Measurements from ENCODE around the gene SLC38A3. TPM values are rescaled to one million over a fixed set of nuclear protein-coding genes. Genes with fewer than 3 reads are reported as not detected.

The SLC38A3 gene
- total and polyA plus RNA-seq, 11 donors = 1.0 to 14.8 (median 8.4) TPM

DNA sequence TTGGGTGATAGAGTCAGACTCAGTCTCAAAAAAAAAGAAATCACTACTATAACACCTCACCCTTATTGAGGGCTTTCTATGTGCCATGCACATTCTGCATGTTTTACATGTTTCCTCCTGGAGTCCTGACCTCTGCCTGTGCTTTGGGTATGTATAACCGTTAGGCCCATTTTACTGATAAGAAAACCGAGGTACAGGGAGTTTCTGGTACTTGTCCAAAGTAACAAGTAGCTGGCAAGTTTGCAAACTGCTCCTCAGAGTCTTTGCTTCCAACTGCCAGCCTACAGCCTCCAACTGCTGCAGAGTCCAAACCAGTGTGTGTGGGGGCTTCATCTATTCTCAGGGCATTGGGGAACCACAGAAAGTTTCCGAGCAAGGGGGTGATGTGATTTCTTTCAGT is 27.2 kb downstream of the SLC38A3 start:
- DNase-seq = no peak
- no peaks in the 10 kb centered on the region for H3K9me3 ChIP-seq
- no peak for ATAC-seq
- no peak overlapping the region for H3K27ac ChIP-seq
- H3K27me3 ChIP-seq = no peaks in the 10 kb centered on the region
- intact Hi-C loops (cut with DNase I) = no loop called here
- H3K4me1 ChIP-seq = peaks cover 0 to 55% (median 17%) of the 10 kb centered on the region in 12 donors
- TF ChIP-seq POLR2A (IDR thresholded peaks at IDR 0.05) = no peak
- TF ChIP-seq, protein P1, sequence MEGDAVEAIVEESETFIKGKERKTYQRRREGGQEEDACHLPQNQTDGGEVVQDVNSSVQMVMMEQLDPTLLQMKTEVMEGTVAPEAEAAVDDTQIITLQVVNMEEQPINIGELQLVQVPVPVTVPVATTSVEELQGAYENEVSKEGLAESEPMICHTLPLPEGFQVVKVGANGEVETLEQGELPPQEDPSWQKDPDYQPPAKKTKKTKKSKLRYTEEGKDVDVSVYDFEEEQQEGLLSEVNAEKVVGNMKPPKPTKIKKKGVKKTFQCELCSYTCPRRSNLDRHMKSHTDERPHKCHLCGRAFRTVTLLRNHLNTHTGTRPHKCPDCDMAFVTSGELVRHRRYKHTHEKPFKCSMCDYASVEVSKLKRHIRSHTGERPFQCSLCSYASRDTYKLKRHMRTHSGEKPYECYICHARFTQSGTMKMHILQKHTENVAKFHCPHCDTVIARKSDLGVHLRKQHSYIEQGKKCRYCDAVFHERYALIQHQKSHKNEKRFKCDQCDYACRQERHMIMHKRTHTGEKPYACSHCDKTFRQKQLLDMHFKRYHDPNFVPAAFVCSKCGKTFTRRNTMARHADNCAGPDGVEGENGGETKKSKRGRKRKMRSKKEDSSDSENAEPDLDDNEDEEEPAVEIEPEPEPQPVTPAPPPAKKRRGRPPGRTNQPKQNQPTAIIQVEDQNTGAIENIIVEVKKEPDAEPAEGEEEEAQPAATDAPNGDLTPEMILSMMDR (IDR thresholded peaks at IDR 0.05) = no peak
- no peak overlapping the region for H3K4me3 ChIP-seq
- H3K36me3 ChIP-seq = no peaks in the 10 kb centered on the region
- WGBS, 4 donors = 74 to 82% (median 77%) methylated on average over 3 of the region's 3 CpGs

DNA sequence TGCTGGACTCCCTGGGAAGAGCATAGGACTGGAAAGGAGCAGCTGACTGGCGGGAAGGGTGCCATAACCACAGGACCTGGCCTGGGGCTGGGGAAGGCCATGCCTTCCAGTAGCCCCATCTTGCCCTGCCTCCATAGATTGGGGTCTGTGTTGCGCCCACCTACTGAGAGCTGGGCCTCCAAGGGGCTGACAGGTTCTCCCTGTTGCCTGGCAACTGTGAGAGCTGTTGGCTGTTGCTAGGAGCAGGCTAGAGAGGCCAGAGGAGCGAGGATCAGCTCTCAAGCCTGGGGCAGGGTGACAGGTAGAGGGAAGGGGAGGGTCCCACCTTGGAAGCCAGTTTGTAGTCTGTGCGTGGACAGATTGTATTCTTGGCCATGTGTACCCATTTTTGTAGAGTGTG is 28.1 kb downstream of the SLC38A3 start:
- H3K4me3 ChIP-seq = no peak overlapping the region
- ATAC-seq = no peak
- no peaks in the 10 kb centered on the region for H3K36me3 ChIP-seq
- no peak for TF ChIP-seq POLR2A (IDR thresholded peaks at IDR 0.05)
- TF ChIP-seq, protein P1 (IDR thresholded peaks at IDR 0.05) = no peak
- no peaks in the 10 kb centered on the region for H3K9me3 ChIP-seq
- no peak for DNase-seq
- 81 to 95% (median 85%) methylated on average over 4 of the region's 4 CpGs for WGBS, 4 donors
- H3K27me3 ChIP-seq = no peaks in the 10 kb centered on the region
- intact Hi-C loops (cut with DNase I) = no loop called here
- H3K4me1 ChIP-seq = peaks cover 0 to 50% (median 13%) of the 10 kb centered on the region in 12 donors
- no peak overlapping the region for H3K27ac ChIP-seq

DNA sequence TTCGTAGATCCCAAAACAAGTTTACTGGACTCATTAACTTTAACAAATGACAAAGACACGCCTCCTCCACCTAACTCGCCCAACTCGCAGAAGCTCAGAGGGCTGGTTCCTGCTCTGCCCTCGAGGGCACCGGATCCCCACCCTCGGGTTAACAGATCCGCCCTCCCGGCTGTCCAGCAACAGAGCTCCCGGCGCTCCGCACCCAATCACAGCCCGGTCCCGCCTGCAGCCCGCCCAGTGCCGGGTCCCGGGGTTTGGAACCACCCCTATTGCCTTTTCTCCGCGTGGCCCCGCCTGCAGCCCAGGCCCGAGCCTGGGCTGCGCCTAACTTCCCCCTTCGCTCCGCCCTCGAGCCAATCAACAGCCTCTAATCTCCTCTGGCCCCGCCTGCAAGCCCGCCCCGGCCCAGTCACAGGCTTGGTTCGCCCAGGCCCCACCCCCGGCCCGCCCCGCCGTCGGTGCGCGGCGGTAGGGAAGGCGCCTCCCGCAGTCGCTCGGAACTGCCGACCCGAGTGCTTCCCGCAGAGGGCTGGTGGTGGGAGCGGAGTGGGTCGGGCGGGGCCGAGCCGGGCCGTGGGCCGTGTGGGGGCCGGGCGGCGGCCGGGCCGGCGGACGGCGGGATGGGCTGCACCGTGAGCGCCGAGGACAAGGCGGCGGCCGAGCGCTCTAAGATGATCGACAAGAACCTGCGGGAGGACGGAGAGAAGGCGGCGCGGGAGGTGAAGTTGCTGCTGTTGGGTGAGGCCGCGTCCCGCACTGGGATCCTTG is 30.8 kb downstream of the SLC38A3 start, which contains the start of gene GNAI2:
Gene GNAI2, plus strand, starts transcription at position 489 of the 768 bp plus-strand sequence. Its CDS starts 132 bp downstream, at position 621.
- intact Hi-C loops (cut with DNase I) = loop anchor here in 3 of 10 donors (5.0 kb wide), 1 partner anchor 86 kb away; the partner anchor contains the start of gene HYAL2 (in 3 of the 3)
- peak; percentile 99 for DNase-seq

More for the DNA sequence above, 30.8 kb downstream of the SLC38A3 start, which contains the start of gene GNAI2:
- H3K27ac ChIP-seq = peak within 1 kb of the TSS; percentile 76 to 99 (median 94)
- ATAC-seq = peak; percentile 90 to 94 (median 94)
- WGBS, 4 donors = 0 to 2% (median 1%) methylated on average over 37 to 75 of the region's 75 CpGs
- H3K36me3 ChIP-seq = peaks cover 0 to 25% (median 0%) of the 10 kb centered on the region in 9 donors
- peak; percentile 95 to 98 for TF ChIP-seq POLR2A (IDR thresholded peaks at IDR 0.05)
- TF ChIP-seq, protein P1 (IDR thresholded peaks at IDR 0.05) = no peak
- H3K4me1 ChIP-seq = peaks cover 5 to 54% (median 37%) of the 10 kb centered on the region in 12 donors
- no peaks in the 10 kb centered on the region for H3K9me3 ChIP-seq
- H3K27me3 ChIP-seq = no peaks in the 10 kb centered on the region
- peak within 1 kb of the TSS; percentile 82 to 100 (median 93) for H3K4me3 ChIP-seq
